Esophagus squamous epithelium (tissue), 5 donors: Measurements from ENCODE around the gene BCL2L11. TPM values are rescaled to one million over a fixed set of nuclear protein-coding genes. Genes with fewer than 3 reads are reported as not detected.
A peak's percentile ranks its signal among the peaks of the same experiment; 100 is the strongest.

Source experiments
- DNase-seq: peaks from one replicate; lab custom pipeline; 2025; lab: John Stamatoyannopoulos, UW
- H3K27ac ChIP-seq, 4 donors: fragments of 200-600 bp; sonication (generic); one replicate each; pipeline ENCODE4 v1.5.1; 2016 to 2019; ENCODE audit warnings: mild to moderate bottlenecking in 1 of 4
- H3K27me3 ChIP-seq, 4 donors: fragments of 200-600 bp; sonication (generic); 1 replicate in 3 of 4; 2 replicates in 1 of 4; pipeline versions ENCODE4 v1.5.1 to v1.6.0; 2017 to 2021; ENCODE audit warnings: antibody characterized with exemption in 1 of 4
- H3K36me3 ChIP-seq, 3 donors: fragments of 200-600 bp; sonication (generic); one replicate each; pipeline ENCODE4 v1.5.1; 2016 to 2019
- H3K4me1 ChIP-seq, 3 donors: fragments of 200-600 bp; sonication (generic); one replicate each; pipeline ENCODE4 v1.5.1; 2017 to 2019
- H3K4me3 ChIP-seq, 4 donors: fragments of 200-600 bp; sonication (generic); 1 replicate in 3 of 4; 2 replicates in 1 of 4; pipeline ENCODE4 v1.5.1; 2016 to 2019; ENCODE audit warnings: mild to moderate bottlenecking in 2 of 4, moderate library complexity in 1 of 4
- H3K9me3 ChIP-seq, 3 donors: fragments of 200-600 bp; sonication (generic); one replicate each; pipeline ENCODE4 v1.5.1; 2016 to 2019
- POLR2A ChIP-seq, 4 donors: fragments of 450-650 bp; IDR thresholded peaks; one replicate each; pipeline ENCODE4 v1.6.1; 2017; ENCODE audit warnings: antibody characterized with exemption in 4 of 4, mild to moderate bottlenecking in 4 of 4, moderate library complexity in 3 of 4
- WGBS, 2 donors: methylation state at CpG; one replicate each; pipeline ENCODE4 v1.1.5; 2018; 5-methylcytosine and 5-hydroxymethylcytosine counted together
- intact Hi-C: fragments of 100-400 bp; cut with DNase I; formaldehyde crosslinking; loops from one replicate; pipeline ENCODE4 v1.15.0; 2022
- total RNA-seq, 4 donors: library from RNA; depleted of rRNA; stranded (reverse); fragments of >200 nt; gene quantifications; one replicate each; pipeline ENCODE4 v1.1.0, GENCODE V29; 2016
- TF ChIP-seq, protein P1 (sequence below), 6 experiments: fragments of 450-650 bp in 4 of 6; fragments of 200-600 bp in 2 of 6; sonication (generic) in 2 of 6; IDR thresholded peaks; one replicate each; pipeline ENCODE4 v1.5.1; 2016 to 2019; ENCODE audit warnings: antibody characterized with exemption in 6 of 6, mild to moderate bottlenecking in 4 of 6, moderate library complexity in 4 of 6
- donor health status: DM: yes; HTN: yes; CAD: no.

The BCL2L11 gene
- total RNA-seq, 4 donors from 2014 or later, result 7.8 to 28.2 (median 9.9) TPM

DNA sequence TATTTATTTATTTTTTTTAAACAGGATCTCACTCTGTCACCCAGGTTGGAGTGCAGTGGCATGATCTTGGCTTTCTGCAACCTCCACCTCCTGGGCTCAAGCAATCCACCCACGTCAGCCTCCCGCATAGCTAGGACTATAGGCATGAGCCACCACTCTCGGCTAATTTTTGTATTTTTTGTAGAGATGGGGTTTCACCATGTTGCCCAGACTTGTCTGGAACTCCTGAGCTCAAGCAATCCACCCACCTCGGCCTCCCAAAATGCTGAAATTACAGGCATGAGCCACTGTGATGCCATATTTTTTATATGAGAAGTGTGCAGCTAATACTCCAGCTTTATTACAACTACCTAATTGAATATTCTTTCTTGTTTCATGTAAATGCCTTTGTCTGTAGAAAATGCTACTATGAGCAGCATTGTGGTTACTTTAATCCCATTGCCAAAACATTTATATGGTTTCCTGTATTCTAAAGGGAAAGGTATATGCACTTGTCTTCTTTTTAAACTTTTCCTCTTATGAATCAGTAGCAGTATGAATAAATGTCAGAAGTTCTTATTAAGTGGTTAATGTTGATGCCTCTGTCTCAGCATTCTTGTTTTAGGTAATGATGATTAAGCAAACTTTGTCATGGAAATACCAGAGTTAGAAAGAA lies 9.5 kb upstream of the BCL2L11 start:
- no peak for DNase-seq
- 25 to 68% methylated on average over 4 of the region's 4 CpGs for WGBS, 2 donors
- no peak overlapping the region for H3K4me3 ChIP-seq
- H3K4me1 ChIP-seq, result no peaks in the 10 kb centered on the region
- intact Hi-C loops, result loop anchor here (10.0 kb wide), 2 partner anchors 296 to 594 kb away; no protein-coding TSS in a partner anchor
- H3K36me3 ChIP-seq, result no peaks in the 10 kb centered on the region
- TF ChIP-seq, protein P1, sequence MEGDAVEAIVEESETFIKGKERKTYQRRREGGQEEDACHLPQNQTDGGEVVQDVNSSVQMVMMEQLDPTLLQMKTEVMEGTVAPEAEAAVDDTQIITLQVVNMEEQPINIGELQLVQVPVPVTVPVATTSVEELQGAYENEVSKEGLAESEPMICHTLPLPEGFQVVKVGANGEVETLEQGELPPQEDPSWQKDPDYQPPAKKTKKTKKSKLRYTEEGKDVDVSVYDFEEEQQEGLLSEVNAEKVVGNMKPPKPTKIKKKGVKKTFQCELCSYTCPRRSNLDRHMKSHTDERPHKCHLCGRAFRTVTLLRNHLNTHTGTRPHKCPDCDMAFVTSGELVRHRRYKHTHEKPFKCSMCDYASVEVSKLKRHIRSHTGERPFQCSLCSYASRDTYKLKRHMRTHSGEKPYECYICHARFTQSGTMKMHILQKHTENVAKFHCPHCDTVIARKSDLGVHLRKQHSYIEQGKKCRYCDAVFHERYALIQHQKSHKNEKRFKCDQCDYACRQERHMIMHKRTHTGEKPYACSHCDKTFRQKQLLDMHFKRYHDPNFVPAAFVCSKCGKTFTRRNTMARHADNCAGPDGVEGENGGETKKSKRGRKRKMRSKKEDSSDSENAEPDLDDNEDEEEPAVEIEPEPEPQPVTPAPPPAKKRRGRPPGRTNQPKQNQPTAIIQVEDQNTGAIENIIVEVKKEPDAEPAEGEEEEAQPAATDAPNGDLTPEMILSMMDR (IDR thresholded peaks at IDR 0.05), result no peak
- no peak for TF ChIP-seq POLR2A (IDR thresholded peaks at IDR 0.05)
- H3K9me3 ChIP-seq, result no peaks in the 10 kb centered on the region
- H3K27me3 ChIP-seq, result peaks cover 0 to 51% (median 0%) of the 10 kb centered on the region in 4 donors
- H3K27ac ChIP-seq, result no peak overlapping the region

DNA sequence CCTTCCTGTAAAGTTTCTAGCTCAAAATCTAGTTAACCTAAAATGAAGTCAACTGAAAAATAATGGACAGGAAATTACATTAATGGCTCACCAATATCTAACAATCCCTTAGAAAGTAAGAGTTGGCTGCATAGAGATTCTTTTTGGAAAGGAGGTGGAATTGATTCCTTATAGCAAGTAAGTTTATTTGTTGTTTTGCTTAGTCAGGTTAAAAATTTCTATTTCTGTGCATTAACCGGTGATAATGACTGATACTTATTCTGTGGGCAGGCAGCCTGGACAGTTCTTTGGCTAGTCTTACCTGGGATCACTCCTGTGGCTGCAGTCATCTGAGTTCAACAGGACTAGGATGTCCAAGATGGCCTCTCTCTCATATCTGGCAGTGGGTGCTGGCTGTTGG lies 6.9 kb upstream of the BCL2L11 start:
- intact Hi-C loops, result loop anchor here (10.0 kb wide), 2 partner anchors 299 to 591 kb away; no protein-coding TSS in a partner anchor
- no peak overlapping the region for H3K27ac ChIP-seq
- no peaks in the 10 kb centered on the region for H3K36me3 ChIP-seq
- H3K4me1 ChIP-seq, result peaks cover 20 to 23% (median 22%) of the 10 kb centered on the region in 3 donors
- TF ChIP-seq POLR2A (IDR thresholded peaks at IDR 0.05), result no peak
- TF ChIP-seq, protein P1 (IDR thresholded peaks at IDR 0.05), result no peak
- no peak for DNase-seq
- 80 to 100% methylated on average over 1 of the region's 1 CpG for WGBS, 2 donors
- no peak overlapping the region for H3K4me3 ChIP-seq
- no peaks in the 10 kb centered on the region for H3K9me3 ChIP-seq
- peaks cover 0 to 77% (median 0%) of the 10 kb centered on the region in 4 donors for H3K27me3 ChIP-seq

DNA sequence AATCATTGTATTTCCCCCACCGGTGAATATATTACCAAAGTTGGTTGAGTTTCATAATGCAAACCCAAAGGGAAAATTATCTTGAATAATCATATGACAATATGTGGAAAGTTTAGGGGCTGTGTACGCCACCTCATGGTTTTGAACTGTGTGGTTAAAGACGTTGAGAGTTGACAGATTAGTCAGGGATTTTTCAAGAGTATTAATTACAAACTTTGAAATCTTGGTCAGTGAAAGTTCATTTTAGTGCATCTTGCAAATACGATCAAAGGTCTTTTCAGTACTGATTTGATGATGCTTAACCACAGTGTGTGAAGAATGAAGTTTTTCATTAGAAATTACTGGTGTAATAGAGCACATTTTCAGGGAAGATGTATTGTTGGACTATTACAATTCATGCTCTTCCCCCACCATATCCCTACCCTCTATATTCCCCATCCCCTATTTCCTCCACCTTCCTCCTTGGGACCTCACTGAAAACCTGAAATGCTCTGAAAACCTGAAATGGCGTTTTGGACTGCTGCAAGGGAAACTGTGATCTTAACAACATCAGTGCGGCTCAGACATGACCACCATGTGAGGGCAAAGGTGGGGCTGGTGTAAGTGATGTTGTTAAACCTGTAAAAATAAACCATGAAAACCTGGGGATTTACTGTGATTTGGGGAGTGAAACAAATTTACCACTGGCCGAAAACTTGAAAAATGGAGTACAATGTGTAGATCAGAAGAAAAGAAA lies 4.5 kb upstream of the BCL2L11 start:
- WGBS, 2 donors, result 43 to 59% methylated on average over 7 of the region's 7 CpGs
- TF ChIP-seq, protein P1 (IDR thresholded peaks at IDR 0.05), result no peak
- DNase-seq, result no peak
- peaks cover 32 to 40% (median 33%) of the 10 kb centered on the region in 3 donors for H3K4me1 ChIP-seq
- no peaks in the 10 kb centered on the region for H3K36me3 ChIP-seq
- no peak overlapping the region for H3K27ac ChIP-seq
- peaks cover 0 to 86% (median 0%) of the 10 kb centered on the region in 4 donors for H3K27me3 ChIP-seq
- H3K4me3 ChIP-seq, result no peak overlapping the region
- H3K9me3 ChIP-seq, result no peaks in the 10 kb centered on the region
- intact Hi-C loops, result loop anchor here (10.0 kb wide), 2 partner anchors 301 to 589 kb away; no protein-coding TSS in a partner anchor

DNA sequence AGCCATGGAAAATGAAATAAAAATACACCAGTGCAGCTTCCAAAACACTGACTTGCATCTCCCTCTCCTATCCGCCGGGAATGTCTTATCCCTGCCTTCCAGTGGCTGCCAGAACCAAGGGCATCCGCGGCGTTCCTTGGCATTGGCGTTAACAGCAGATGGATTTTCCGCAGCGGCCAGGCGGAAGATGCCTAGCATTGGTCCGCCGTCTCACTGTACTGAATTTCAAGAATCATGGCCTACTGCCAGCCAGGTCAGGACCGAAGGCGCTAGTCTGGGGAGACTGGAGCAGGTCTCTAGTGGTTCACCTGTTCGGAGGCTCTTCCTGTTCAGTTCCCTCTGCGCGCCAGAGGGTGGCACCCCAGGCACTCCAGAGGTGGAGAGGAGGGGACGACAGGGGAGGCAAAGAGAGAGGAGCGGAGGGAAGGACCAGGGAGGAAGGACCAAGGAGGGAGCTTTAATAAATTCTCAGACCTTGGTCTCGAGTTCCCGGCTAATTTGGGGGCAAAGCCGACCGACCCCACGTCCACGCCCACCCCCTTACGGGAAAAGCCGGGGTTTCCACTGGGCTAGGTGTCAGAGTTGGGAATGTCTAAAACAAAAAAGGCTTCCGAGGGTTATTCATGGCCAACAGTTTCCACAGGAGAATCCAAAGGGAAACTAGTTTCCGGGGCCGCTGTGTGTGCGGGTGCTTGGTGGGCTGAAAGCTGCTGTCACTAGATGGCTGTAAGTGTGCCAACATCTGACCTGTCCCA lies 3.7 kb upstream of the BCL2L11 start:
- no peaks in the 10 kb centered on the region for H3K9me3 ChIP-seq
- H3K4me3 ChIP-seq, result peak overlapping the region; percentile 30 to 93 (median 84)
- DNase-seq, result no peak
- TF ChIP-seq, protein P1 (IDR thresholded peaks at IDR 0.05), result peak; percentile 60 to 95 (median 82)
- TF ChIP-seq POLR2A (IDR thresholded peaks at IDR 0.05), result no peak
- peaks cover 32 to 49% (median 33%) of the 10 kb centered on the region in 3 donors for H3K4me1 ChIP-seq
- intact Hi-C loops, result loop anchor here (10.0 kb wide), 2 partner anchors 302 to 588 kb away; no protein-coding TSS in a partner anchor
- WGBS, 2 donors, result 4 to 7% methylated on average over 13 to 26 of the region's 30 CpGs
- no peaks in the 10 kb centered on the region for H3K36me3 ChIP-seq
- peak overlapping the region in 3 of 4 donors; percentile 74 to 81 (median 81) for H3K27ac ChIP-seq
- peaks cover 0 to 86% (median 0%) of the 10 kb centered on the region in 4 donors for H3K27me3 ChIP-seq
